A204.1 (cell line): Measurements from ENCODE around the gene CCNA2.

Source experiments
- FAIRE-seq: peaks from 2 replicates; lab custom pipeline; 2012; peaks lifted over from hg19 to GRCh38; lab: Jason Lieb, UNC

The CCNA2 gene

DNA sequence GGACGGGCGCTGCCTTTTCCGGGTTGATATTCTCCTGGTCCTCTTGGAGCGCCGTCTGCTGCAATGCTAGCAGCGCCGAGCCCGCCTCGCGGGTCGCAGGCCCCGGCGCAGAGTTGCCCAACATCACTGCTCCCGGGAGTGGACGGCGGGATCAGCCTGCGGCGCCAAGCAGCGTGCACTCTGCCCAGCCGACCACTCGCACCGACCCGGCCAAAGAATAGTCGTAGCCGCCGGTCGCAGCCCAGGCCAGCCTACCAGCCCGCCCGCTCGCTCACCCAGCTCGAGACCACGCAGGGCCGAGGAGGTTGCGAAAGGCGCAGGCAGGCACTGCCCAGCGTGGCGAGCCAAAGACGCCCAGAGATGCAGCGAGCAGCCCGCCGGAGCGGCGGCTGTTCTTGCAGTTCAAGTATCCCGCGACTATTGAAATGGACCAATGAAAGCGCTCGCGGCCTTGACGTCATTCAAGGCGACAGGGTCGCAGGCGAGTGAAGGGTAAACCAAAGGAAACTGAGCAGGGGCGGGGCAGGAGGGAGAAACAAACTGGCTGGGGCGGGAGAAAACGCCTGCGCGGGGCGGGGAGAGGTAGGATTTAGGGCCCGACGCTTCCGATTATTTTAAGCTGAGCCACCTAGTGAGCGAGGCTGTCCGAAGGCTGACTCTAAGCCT is at the start of gene CCNA2:
TSS of gene CCNA2 (minus strand) at position 379 of the 666 bp plus-strand sequence. CDS start at position 124, 255 bp downstream.
- peak; percentile 93 for FAIRE-seq

DNA sequence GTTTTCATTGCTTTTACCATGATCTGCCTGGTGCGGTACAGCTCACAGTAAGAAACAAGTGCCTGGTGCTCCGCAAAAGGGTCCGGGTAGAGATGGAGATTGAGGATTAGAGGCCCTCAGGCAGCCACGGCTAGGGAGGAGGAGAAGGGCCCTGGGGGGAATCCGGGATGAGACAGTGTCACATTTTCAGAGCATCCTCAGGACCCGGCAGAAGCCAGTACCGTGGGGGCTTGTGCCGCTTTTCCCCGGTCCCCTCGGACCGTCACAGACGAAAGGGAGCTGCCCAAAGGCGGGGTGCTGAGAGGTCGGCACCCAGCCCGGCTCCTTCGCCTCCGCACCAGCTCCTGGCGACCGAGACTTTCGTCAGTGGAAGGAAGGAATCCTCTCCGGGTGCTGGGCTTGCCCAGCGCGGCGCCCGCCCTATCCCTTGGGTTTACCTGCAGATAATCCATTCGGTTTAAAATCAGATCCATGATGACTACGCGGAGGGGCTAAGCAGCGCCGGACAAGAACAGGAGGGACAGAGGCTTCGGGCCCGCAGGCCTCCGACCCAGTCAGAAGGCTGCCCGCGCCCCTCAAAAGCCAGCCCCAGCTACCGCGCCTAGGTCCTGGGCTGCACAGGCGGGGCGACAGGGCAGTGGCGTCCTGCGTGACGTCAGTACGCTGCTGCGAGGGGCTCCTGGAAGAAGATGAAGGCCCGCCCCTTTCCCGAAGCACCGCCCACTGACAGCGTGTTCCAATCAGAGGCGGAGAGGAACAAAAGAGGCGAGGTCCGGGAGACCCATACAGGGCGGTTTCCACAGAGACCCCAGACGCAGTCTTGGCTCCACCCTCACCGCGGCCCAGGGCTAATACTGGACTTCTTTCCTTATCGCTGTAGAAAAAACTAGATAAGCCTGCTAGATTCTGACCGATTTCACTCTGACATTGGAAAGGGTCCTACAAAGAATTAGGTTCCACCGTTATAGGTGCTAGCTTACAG is 46.4 kb upstream of the CCNA2 start, which contains the start of gene BBS7:
TSS of gene BBS7 (minus strand) at position 634 of the 982 bp plus-strand sequence. CDS start at position 473, 161 bp downstream.
- peak; percentile 99 for FAIRE-seq

DNA sequence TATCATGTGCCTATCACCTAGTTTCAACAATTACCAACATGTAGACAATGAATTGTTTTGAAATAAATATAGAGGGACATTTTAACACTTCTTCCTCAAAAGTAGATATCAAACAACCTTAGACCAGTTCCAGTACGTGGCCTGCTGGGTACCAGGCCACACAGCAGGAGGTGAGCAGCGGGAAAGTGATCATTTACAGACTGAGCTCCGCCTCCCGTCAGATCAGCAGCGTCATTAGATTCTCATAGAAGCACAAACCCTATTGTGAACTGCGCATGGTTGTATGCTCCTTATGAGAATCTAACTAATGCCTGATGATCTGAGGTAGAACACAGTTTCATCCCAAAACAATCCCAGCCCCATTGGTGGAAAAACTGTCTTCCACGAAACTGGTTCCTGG is 40.1 kb upstream of the CCNA2 start:
- FAIRE-seq = no peak

DNA sequence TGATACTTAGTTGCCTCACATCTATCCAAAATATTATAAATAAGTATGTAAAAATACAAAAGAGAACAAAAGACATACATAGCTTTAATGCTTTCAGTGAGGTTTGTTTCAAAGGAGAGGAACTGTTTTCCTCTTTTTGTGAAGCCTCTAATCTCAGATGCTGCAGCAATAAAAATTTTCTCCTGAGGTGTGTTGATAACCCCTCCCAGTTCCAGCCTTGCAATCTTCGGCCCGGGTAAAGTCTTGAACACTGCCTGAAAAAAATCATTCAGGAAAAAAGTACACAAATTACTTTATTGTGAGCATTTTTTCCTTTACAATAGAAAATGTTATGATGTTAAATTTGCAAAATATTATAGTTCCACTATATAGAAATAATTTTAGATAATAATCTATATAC is 37.7 kb upstream of the CCNA2 start:
- no peak for FAIRE-seq

DNA sequence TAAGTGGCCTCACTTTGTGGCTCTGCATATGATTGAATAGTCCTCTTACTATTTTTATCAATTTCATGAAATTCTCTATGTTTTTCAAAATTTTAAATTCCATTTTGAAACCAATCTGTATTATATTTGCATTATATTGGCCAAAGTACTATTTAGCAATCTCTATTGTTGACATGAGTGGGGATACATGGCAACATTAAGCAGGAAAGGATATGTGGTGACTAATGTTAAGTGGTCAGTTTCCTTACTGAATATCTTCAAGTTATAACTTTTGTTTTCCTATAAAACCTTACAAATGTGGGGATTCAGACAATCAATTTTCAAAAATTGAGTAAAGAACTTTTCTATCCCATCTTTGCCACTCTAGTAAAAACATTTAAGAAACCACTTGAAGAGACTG is 36.4 kb upstream of the CCNA2 start:
- no peak for FAIRE-seq

DNA sequence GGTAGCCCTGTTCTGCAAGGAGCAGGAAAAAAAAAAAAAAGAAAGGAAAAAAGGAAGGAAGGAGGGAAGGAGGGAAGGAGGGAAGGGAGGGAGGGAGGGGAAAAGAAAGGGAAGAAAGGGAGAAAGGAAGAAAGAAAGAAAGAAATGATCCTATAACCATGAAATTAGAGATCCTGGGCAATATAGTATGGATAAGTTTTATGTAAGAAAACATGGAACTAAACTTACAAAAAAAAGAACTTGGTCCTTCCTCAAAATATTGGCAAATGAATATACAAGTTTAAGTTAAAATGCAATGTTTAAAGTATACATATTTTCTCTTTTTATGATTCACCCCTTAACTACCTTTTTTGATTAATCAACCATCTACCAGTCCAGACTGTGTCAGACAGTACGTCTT is 27.7 kb upstream of the CCNA2 start:
- no peak for FAIRE-seq

DNA sequence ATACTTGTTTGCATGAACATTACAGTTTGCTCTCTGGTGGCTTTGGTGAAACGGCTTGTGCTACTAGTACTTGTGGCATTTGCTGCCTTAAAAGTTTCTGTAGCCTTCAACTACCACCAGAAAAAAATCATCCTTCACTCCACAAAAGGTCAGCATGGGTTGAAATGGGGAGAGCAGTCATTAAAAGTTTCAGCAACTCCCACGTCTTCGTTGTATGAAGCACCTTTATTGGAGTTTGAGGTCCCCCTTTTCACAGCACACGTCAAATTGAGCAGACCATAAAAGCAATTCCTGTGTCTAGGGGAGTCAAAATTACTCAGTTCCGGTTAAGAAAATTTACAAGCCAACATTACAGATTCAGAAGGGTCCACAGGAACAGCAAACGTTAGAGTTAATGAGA is 23.0 kb upstream of the CCNA2 start:
- no peak for FAIRE-seq

DNA sequence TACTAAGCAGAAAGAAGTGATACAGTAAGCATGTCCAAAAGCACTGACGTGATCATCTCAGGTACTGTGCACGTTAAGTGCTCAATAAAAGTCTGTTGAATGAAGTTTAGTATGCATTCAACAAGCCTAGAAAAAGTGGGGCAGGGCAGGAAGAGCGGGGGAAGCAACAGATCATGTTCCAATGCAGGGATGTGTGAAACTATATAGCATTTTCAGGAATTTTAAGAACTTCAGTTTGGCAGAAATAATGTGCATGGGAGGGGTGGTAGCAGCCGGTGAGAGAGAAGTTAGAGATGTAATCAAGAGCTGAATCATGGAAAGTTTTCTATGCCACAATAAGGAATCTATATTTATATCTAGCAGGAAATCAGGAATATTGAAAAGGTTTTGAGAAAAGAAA is 19.2 kb upstream of the CCNA2 start:
- FAIRE-seq = no peak

DNA sequence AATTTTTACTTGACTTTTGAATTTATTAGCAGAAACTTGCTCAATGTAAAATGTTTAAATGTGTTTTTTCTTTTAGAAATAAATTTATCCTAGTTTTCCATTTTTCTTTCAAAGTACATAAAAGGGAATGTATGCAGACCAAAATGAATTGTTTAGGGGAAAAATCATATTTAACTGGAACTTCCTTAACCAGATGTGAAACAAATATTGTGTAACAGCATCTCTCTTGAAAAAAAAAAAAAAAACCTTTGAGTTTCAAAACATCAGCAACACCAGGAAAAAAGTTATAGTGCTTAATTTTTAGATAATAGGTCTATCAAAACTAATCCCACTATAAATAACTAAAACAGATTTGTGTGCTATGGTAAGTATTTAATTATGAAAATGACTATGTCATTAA is 14.5 kb upstream of the CCNA2 start:
- peak; percentile 25 for FAIRE-seq

DNA sequence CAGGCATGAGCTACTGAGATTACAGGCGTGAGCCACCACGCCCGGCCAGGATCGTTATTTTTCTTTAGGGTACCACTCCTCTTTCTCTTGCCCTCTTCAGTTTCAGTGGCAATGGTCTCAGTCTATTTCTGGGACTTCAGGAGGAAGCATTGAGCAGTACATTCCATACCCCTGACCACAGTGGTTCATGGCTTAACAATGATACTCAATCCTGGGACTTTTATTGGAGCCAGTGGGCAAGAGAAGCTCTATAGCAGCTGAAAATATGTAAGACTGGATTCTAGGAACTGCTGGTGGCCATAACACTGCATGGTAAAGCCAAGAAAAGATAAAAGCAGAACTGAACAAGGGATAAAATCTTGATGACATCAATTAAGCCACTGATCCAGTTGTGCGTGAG is 5.8 kb upstream of the CCNA2 start:
- FAIRE-seq = no peak

DNA sequence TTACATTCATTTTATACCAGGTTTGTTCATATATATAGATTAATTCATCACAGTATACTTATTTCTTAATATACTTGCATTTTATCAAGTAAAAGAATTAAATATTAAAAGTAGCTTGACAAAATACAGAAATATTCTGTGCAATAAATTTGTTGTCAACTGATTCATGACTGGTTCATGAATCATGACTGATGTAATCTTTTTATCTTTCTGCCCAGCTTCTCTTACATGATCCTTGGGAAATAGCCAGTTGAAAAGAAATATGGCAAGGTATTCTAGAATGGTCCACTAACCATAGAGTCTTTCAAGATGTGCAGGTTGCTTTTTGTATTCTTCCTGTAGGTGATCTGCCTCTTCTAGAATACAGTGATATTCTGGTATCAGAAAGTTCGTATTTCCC is 4.2 kb upstream of the CCNA2 start:
- peak; percentile 21 for FAIRE-seq

DNA sequence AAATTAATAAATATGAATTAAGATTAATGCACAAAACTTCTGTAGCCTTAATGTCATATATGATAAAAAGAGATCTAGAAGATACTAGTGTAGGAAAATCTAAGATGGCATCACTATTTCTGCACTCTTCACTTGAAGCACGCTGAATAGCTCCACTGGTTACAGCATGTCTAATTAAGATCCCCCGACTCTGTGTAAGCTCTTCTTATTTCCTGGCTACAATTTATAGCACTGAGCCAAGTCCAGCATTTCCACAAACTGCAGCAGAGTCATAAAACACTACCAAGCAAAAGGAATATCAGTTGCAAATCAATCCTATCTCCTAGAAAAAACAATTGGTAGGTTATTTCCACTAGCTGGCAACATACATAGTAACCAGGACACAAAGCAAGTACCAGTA is 1.3 kb upstream of the CCNA2 start:
- no peak for FAIRE-seq

DNA sequence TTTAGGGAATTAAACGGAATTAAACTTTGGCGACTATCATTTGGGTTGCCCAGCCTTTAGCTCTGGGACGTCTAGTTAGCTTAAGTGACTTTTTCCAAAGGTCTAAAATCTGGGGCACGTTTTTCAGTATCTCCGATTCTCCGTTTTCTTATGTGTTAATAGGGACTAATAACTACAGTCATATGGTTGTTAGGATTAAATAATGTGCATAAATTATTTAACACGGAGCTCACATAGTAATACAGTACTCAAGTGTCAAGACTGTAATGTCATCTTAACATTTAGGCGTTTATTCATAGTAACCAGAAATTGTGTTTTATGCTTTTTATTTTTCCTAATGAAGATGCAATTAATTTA is 466 bp upstream of the CCNA2 start:
- no peak for FAIRE-seq

DNA sequence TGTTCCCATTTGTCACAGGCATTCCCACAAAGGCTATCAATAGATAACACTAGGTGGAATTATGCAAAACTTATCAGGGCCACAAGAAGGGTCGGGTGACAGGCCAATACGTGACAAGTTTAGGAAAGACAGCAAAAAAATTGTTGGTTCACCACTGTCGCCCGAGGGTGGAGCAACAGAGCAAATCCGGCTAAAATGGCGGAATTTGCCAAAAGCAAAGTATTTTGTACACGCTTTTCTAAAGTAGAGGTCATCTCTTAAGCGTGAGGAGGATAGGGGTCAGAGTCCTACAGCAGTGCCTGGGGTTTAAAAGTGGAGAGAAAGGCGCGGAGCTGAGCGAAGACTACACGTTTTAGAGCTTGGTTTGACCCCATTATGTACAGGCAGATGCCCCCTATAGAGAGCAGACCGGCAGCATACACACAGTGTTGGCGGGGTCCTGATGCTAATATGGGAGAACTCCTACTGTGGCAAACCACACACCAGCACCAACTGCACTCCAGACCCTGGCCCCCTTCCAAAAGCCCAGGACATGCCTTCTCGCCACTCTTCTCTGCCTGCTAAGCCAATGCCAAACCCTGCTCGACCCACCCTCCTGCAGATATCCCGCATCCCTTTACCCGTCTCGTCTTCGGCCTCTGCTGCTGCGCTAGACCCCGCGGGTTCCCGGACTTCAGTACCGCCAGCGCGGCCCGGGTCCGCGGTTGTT is 733 bp downstream of the CCNA2 start:
- FAIRE-seq = peak; percentile 56

DNA sequence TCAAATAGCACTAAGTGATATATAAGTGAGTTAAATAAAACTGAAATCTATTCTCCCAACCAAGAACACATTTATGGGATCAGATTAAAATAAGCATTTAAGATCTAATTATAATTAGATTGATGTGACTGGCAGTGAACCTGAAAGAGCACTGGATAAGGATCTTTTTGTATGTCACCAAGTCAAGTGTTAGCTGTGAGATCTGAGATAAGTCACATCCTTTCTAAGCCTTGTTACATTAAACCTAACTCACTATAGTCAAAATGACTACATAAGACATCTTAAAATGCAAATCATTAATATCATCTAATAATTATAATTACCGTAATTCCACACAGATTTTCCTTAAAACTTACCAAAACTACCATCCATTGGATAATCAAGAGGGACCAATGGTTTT is 1.6 kb downstream of the CCNA2 start:
- FAIRE-seq = no peak

DNA sequence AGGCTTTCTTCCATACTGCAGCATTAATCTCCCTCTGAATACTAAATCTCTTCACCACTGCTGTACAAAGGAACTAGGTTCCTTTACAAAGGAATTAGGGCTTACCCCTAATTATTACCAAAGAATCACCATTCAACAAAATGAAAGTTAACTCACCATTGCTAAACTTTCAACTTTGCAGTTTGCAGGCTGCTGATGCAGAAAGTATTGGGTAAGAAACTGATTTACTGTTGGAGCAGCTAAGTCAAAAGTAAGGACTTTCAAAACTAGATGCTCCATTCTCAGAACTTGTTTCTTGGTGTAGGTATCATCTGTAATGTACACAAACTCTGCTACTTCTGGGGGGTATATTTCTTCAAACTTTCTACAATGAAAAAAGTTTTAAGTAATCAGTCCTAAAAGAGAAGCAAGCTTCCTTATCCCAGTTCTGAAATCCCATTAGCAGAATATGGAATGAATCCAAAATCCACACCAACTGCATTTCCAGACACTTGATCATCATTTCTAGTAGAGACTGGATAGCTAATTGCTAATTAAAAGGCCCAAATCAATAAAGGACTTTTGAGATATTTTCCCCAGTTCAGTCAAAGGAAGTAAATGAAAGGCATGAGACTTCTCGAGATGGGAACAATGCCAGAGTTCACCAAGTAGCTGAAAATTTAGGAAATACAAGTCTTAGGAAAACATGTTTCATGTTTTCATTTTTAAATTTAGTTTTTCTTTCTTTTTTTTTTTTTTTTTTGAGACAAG is 4.3 kb downstream of the CCNA2 start:
- no peak for FAIRE-seq

DNA sequence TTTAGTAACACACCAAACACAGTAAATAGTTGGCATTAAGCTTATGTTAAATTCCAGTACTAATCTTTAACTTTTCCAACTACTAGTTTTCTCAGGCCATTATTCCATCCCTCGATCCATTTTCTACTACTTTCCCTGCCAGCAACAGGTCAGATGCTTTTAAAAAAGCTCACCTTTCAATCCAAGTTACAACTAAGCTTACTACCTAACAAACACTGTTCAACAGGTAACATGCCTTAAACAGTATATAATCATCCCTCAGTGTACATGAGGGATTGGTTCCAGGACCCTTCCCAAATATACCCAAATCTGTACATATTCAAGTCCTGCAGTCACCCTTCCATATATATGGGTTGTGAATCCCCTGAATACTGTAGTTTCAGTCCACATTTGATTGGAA is 5.5 kb downstream of the CCNA2 start:
- no peak for FAIRE-seq

DNA sequence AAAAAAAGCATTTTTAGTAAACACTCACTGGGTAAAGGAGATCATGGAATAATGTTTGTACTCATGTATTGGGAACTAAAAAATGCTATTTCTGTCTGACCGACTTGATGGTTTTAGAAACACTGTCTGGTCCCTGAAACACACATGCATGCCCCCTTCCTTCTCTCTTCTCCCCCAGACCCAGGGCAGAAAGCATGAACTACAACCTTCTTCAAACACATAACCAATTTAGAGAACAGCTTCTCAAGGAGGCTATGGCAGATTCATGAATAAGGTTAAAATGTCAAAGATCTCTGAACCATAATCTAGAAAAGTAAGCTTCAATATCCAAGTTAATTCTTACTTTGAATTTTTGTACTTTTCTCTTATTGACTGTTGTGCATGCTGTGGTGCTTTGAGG is 6.0 kb downstream of the CCNA2 start:
- FAIRE-seq = no peak

DNA sequence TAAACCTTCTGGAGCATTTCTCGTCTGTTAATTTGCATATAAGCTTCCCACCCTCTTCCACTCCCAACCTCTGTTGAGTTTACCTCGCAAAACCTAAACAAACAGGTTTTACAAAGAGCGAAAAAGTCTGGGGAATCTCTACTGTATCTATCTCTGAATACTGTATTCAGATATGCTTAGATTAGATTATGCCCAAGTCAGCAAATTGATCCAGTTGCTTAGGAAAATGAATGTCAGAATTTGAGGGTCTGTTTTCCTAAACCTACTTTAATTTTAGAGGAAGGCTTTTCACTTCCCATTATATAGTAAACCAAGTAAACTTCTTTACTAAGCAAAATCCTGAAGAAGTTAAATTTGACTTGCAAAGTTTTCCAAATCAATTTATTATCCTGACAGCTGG is 6.7 kb downstream of the CCNA2 start:
- no peak for FAIRE-seq

DNA sequence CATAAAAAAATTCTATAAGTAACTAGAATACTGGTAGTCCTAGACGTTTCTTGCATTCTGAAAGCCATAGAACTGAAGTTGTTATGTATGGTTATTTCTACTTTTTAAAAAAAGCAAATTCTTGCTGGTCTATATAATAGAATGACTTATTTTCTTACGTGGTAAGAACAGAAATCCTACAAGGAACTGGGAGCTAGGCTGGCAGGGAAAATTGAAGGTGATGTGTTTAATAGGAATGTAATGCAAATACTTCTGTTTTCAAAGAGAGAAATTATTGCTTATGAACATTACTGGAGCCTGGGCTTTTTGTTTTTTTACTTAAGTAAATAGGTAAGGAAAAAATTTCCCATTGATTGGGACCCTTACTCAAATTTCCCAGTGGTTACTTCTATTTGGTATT is 8.9 kb downstream of the CCNA2 start:
- no peak for FAIRE-seq

DNA sequence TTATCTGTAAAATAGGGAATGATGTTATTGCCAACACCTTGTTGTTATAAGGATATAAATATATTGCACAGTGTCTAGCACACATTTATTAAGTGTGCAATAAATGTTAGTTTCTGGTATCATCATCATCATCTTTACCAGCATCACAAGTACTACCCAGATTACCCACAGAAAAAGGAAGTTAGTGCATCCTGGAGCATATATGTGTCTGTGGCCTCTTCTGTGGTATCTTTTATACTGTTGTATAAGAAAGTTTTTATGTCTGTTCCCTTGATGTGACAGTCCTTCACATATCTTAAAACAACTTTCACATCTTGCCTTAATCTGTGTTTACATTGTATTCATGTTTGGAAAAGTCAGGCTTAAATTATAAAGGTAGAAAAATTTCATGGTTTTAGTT is 12.6 kb downstream of the CCNA2 start:
- no peak for FAIRE-seq

DNA sequence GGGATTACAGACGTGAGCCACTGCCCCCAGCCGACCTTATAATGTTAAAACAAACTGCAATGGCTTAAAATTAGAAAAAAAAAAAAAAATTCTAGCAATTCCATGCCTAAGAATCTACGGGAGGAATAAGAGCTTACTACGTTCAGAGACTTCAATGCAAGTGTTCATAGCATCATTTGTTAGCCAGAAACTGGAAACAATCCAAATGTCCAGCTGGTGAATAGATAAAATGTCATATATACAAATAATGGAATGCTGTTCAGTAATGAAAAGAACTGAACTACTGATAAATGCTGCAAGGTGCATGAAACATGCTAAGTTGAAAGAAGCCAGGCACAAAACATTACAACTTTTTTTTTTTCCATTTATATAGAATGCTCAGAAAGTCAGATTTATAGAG is 17.3 kb downstream of the CCNA2 start:
- FAIRE-seq = no peak
